Measurements from ENCODE around the gene STAG3. TPM values are rescaled to one million over a fixed set of nuclear protein-coding genes. Genes with fewer than 3 reads are reported as not detected.
"Not testable (repeated sequence)": the region's sequence is repeated elsewhere in the genome, so short reads cannot be mapped to it uniquely, and the experiment has no call there.

The STAG3 gene
- total RNA-seq, 3 donors from 2014 or later: 0.80 to 3.3 (median 1.3) TPM

DNA sequence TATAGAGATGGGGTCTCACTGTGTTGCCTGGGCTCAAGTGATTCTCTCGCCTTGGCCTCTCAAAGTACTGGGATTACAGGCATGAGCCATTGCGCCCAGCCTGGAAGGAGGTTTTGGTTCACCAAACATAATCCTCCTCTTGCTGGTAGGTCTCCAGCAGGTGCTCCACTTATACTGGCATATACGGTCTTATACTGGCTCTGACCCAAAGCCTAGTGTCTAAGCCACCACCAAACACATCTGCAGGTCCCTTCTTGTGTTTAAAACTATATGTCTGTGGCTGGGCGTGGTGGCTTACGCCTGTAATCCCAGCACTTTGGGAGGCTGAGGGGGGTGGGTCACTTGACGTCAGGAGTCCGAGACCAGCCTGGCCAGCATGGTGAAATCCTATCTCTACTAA lies 45.6 kb upstream of the STAG3 start:
- no peak overlapping the region for H3K4me3 ChIP-seq
- no peaks in the 10 kb centered on the region for H3K36me3 ChIP-seq
- H3K27me3 ChIP-seq: no peaks in the 10 kb centered on the region
- intact Hi-C loops (cut with DNase I; ENCODE audit: low total_unique reads): no loop called here
- H3K9me3 ChIP-seq: no peaks in the 10 kb centered on the region
- TF ChIP-seq, protein P1, sequence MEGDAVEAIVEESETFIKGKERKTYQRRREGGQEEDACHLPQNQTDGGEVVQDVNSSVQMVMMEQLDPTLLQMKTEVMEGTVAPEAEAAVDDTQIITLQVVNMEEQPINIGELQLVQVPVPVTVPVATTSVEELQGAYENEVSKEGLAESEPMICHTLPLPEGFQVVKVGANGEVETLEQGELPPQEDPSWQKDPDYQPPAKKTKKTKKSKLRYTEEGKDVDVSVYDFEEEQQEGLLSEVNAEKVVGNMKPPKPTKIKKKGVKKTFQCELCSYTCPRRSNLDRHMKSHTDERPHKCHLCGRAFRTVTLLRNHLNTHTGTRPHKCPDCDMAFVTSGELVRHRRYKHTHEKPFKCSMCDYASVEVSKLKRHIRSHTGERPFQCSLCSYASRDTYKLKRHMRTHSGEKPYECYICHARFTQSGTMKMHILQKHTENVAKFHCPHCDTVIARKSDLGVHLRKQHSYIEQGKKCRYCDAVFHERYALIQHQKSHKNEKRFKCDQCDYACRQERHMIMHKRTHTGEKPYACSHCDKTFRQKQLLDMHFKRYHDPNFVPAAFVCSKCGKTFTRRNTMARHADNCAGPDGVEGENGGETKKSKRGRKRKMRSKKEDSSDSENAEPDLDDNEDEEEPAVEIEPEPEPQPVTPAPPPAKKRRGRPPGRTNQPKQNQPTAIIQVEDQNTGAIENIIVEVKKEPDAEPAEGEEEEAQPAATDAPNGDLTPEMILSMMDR (IDR thresholded peaks at IDR 0.05): no peak
- TF ChIP-seq POLR2AphosphoS5 (IDR thresholded peaks at IDR 0.05) (no peak), POLR2A (IDR thresholded peaks at IDR 0.05) (no peak)
- no peak for DNase-seq (ENCODE audit: low spot score in 2 of 2)
- H3K4me1 ChIP-seq: no peaks in the 10 kb centered on the region
- no peak overlapping the region for H3K27ac ChIP-seq

DNA sequence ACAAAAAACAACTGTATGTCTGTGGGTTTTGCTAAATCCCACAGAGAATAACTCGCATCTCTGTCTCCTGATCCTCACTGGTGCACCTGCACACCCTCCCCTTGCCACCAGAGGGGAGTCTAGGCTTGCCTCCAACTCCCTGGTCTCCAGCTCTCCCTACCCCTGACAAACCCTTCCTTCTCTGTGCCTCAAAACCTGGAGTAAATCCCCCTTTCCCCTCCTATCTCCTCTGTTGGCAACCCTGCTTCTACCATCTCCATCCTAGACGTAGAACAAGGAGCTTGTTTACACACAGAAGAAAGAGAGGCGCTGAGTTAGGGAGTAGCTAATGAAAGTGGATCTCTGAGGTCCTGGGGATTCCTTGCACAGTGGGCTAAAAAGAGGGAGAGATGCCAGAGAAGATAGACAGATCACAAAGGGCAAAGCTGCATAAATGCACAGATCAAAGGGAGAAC lies 45.0 kb upstream of the STAG3 start:
- H3K36me3 ChIP-seq: no peaks in the 10 kb centered on the region
- H3K4me3 ChIP-seq: no peak overlapping the region
- H3K9me3 ChIP-seq: no peaks in the 10 kb centered on the region
- H3K27ac ChIP-seq: no peak overlapping the region
- intact Hi-C loops (cut with DNase I; ENCODE audit: low total_unique reads): no loop called here
- DNase-seq (ENCODE audit: low spot score in 2 of 2): no peak
- H3K27me3 ChIP-seq: no peaks in the 10 kb centered on the region
- TF ChIP-seq POLR2A (IDR thresholded peaks at IDR 0.05): no peak
- no peak for TF ChIP-seq POLR2AphosphoS5 (IDR thresholded peaks at IDR 0.05)
- TF ChIP-seq, protein P1 (IDR thresholded peaks at IDR 0.05): peak; percentile 27 to 84 (median 73)
- H3K4me1 ChIP-seq: no peaks in the 10 kb centered on the region

DNA sequence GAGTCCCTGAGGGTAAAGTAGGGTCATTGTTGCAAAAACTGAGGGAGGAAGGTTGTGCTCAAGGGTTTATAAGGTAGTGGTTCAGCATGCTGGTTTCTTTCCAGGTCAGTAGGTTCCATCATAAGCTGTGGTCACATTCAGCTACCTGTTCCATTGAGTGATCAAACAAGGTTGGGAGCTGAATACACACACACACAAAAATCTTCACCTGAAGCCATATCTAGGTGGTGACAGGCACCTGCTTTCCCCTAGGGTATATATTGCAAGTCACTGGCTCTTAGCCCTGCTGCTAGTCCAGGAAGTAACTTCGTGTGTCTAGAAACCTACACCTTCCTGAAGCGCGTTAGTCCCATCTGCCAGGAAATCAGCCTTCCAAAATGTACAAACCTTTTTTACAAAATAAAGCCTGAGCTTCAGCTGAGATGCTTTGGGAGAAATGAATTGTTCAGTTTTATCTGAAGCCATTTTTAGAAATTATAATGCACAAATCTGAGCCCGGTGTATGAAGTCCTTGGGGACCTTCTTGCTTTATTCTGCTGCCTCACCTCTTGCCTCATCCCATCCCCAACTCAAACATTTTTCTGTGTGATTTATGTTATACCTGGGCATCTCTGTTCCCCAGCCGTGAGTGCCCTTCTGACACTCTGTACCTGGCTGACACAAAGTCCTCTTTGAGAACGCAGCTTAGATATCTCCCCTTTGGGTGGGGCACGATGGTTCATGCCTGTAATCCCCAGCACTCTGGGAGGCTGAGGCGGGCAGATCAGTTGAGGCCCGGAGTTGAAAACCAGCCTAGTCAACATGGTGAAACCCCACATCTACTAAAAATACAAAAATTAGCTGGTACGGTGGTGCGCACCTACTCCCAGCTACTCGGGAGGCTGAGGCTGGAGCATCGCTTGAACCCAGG lies 39.6 kb upstream of the STAG3 start:
- intact Hi-C loops (cut with DNase I; ENCODE audit: low total_unique reads): no loop called here
- no peak overlapping the region for H3K4me3 ChIP-seq
- no peaks in the 10 kb centered on the region for H3K36me3 ChIP-seq
- no peaks in the 10 kb centered on the region for H3K27me3 ChIP-seq
- no peaks in the 10 kb centered on the region for H3K9me3 ChIP-seq
- no peaks in the 10 kb centered on the region for H3K4me1 ChIP-seq
- DNase-seq (ENCODE audit: low spot score in 2 of 2): no peak
- no peak overlapping the region for H3K27ac ChIP-seq
- TF ChIP-seq, protein P1 (IDR thresholded peaks at IDR 0.05): no peak
- TF ChIP-seq POLR2A (IDR thresholded peaks at IDR 0.05) (no peak), POLR2AphosphoS5 (IDR thresholded peaks at IDR 0.05) (no peak)

DNA sequence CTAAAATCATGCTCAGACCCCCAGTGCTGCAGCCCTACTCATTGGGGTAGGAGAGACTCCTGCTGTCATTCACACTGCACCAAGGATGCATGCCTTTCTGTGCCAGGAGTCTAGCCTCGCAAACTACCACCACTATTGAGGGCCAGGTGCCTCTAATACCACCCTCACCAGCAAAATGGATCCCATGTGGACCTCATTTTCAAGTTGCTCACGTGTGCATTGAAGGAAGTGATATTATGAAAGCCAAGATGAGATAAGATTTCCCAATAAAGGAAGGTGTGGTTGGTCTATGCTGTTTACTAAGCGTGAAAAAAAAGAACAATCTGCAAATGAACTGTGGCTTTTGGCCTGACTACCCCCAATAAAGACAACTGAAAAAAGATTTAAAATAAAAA lies 36.2 kb upstream of the STAG3 start:
- Histone ChIP-seq H3K36me3 (no peaks in the 10 kb centered on the region), H3K4me3 (no peak overlapping the region), H3K9me3 (no peaks in the 10 kb centered on the region), H3K27me3 (no peaks in the 10 kb centered on the region), H3K27ac (no peak overlapping the region), H3K4me1 (no peaks in the 10 kb centered on the region)
- intact Hi-C loops (cut with DNase I; ENCODE audit: low total_unique reads): loop anchor here (10.0 kb wide), 1 partner anchor 57 kb away; the partner anchor contains the start of genes COPS6 and ZNF3
- no peak for TF ChIP-seq POLR2A (IDR thresholded peaks at IDR 0.05)
- TF ChIP-seq POLR2AphosphoS5 (IDR thresholded peaks at IDR 0.05): no peak
- TF ChIP-seq, protein P1 (IDR thresholded peaks at IDR 0.05): no peak
- no peak for DNase-seq (ENCODE audit: low spot score in 2 of 2)

DNA sequence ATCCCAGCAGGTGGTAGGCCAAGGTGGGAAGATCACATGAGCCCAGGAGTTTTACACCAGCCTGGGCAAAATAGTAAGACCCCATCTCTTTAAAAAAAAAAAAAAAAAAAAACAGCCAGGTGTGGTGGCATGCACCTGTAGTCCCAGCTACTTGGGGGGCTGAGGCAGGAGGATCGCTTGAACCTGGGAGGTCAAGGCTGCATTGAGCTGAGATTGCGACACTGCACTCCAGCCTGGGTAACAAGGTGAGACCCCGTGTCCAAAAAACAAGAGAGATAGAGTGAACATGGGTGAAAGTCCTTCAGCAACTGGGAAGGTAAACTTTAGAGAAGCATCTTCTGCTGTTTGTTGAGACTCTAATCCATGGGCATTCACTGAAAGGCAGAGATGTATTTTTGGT lies 35.3 kb upstream of the STAG3 start:
- intact Hi-C loops (cut with DNase I; ENCODE audit: low total_unique reads): loop anchor here (10.0 kb wide), 1 partner anchor 58 kb away; the partner anchor contains the start of genes COPS6 and ZNF3
- no peak for DNase-seq (ENCODE audit: low spot score in 2 of 2)
- Histone ChIP-seq H3K27ac (no peak overlapping the region), H3K36me3 (no peaks in the 10 kb centered on the region), H3K27me3 (no peaks in the 10 kb centered on the region), H3K9me3 (no peaks in the 10 kb centered on the region), H3K4me3 (no peak overlapping the region), H3K4me1 (no peaks in the 10 kb centered on the region)
- TF ChIP-seq POLR2AphosphoS5 (IDR thresholded peaks at IDR 0.05): no peak
- TF ChIP-seq POLR2A (IDR thresholded peaks at IDR 0.05): no peak
- TF ChIP-seq, protein P1 (IDR thresholded peaks at IDR 0.05): no peak

DNA sequence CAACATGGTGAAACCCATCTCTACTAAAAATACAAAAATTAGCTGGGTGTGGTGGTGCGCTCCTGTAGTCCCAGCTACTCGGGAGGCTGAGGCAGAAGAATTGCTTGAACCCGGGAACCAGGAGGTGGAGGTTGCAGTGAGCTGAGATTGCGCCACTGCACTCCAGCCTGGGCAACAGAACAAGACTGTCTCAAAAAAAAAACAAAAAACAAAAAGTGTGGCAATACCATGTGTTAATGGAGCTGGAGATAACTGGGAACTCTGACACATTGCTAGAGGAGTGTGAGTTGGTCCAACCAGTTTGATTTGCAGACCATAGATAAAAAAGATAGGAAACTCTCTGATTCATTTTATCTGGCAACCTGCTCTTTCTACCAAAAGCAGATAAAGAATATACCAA lies 31.4 kb upstream of the STAG3 start:
- H3K4me3 ChIP-seq; DNase-seq (ENCODE audit: low spot score in 2 of 2); H3K9me3 ChIP-seq; H3K36me3 ChIP-seq; H3K27ac ChIP-seq; H3K4me1 ChIP-seq; H3K27me3 ChIP-seq: not testable (repeated sequence)
- intact Hi-C loops (cut with DNase I; ENCODE audit: low total_unique reads): loop anchor here (10.0 kb wide), 1 partner anchor 62 kb away; the partner anchor contains the start of genes COPS6 and ZNF3
